Nephron (organoid): ENCODE results near the gene OTC.

Experiments
- H3K27ac Mint-ChIP-seq, 3 experiments: 2 replicates each; pipeline ENCODE4 v1.8.0; 2020; ENCODE audit warnings: mixed read lengths in 3 of 3, mild to moderate bottlenecking in 2 of 3, moderate library complexity in 1 of 3
- H3K27me3 Mint-ChIP-seq: 2 replicates; pipeline ENCODE4 v1.8.0; 2021; ENCODE audit warnings: low read depth, mild to moderate bottlenecking, moderate library complexity, mixed read lengths
- H3K36me3 Mint-ChIP-seq: 2 replicates; pipeline ENCODE4 v1.8.0; 2020; ENCODE audit warnings: low read depth, mixed read lengths
- H3K4me1 Mint-ChIP-seq: 2 replicates; pipeline ENCODE4 v1.8.0; 2020; ENCODE audit warnings: mixed read lengths
- H3K4me3 Mint-ChIP-seq, 3 experiments: 2 replicates each; pipeline ENCODE4 v1.8.0; 2020; ENCODE audit warnings: mild to moderate bottlenecking in 3 of 3, mixed read lengths in 3 of 3, moderate library complexity in 2 of 3
- H3K9me3 Mint-ChIP-seq: 2 replicates; pipeline ENCODE4 v1.8.0; 2020; ENCODE audit warnings: mixed read lengths
- CTCF ChIP-seq, 3 experiments: fragments of 200-600 bp; sonication (generic); IDR thresholded peaks; one replicate each; pipeline ENCODE4 v1.5.0; 2021; ENCODE audit warnings: antibody characterized with exemption in 3 of 3; ENCODE audit not compliant: unreplicated experiment in 3 of 3

The OTC gene

DNA sequence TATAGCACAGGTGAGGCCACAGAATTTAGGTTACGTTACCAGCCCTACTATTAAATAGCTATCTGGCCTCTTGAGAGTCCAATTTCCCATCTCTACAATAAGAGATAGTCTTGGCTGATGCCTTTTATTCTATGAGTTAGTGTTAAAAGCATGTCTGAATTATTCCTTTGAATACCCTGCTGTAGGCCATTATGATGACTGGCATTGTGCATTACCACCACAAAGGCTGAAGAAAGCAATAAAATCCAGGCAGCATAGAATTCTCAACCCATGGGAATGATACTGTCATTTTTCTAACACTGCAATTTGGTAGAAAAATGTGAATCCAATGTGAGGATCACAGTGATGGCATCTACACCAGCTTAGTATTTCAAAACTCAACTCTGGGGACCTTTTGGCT is 51.4 kb downstream of the OTC start:
- no peak for TF ChIP-seq CTCF (IDR thresholded peaks at IDR 0.05; ENCODE audit: unreplicated experiment in 3 of 3)

DNA sequence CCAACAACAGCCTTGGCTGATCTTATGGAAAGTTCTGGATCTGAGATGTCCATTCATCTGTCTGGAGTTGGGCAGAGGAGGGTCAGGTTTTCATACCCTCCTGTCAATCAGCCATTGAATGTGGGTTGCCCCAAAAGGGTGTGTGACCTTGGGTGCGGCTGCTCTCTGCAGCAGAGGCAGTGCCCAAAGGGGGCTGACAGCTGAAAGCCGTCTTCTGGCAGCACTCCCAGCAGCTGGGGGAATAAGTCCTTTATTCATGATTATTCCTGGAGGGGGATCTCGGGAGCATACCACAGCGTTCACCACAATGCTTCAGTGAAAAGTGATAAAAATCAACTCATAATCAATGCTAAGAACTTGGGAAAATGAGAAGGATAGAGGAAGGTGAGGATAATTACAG is 54.7 kb downstream of the OTC start:
- no peak for TF ChIP-seq CTCF (IDR thresholded peaks at IDR 0.05; ENCODE audit: unreplicated experiment in 3 of 3)

More for the DNA sequence above, 51.4 kb downstream of the OTC start:
- Mint-ChIP-seq H3K9me3 (peaks cover 6% of the 10 kb centered on the region), H3K36me3 (no peaks in the 10 kb centered on the region), H3K4me3 (no peak overlapping the region), H3K27ac (no peak overlapping the region), H3K4me1 (peaks cover 42% of the 10 kb centered on the region), H3K27me3 (no peaks in the 10 kb centered on the region)

DNA sequence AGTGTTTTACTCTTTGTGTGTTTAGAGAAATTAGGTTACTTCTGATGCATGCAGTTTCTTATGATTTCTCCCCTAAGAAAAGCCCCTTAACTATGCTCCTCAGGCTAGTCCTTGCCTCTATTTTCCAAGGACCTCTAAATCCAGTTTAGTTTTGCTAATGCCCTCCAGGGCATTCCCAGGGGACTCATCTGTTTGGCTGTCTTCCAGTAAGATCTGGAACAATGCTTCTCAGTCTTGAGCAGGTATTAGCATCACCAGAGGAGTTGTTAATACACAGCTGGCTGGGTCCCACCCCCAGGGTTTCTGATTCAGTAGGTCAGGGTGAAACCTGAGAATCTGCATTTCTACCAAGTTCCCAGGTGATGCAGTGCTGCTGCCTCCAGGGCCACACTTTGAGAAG is 56.9 kb downstream of the OTC start:
- H3K36me3 Mint-ChIP-seq = no peaks in the 10 kb centered on the region
- H3K4me3 Mint-ChIP-seq = no peak overlapping the region
- no peaks in the 10 kb centered on the region for H3K27me3 Mint-ChIP-seq
- H3K27ac Mint-ChIP-seq = no peak overlapping the region
- no peak for TF ChIP-seq CTCF (IDR thresholded peaks at IDR 0.05; ENCODE audit: unreplicated experiment in 3 of 3)
- H3K4me1 Mint-ChIP-seq = peaks cover 35% of the 10 kb centered on the region
- H3K9me3 Mint-ChIP-seq = peaks cover 6% of the 10 kb centered on the region

More for the DNA sequence above, 54.7 kb downstream of the OTC start:
- no peaks in the 10 kb centered on the region for H3K36me3 Mint-ChIP-seq
- peaks cover 36% of the 10 kb centered on the region for H3K4me1 Mint-ChIP-seq
- peaks cover 6% of the 10 kb centered on the region for H3K9me3 Mint-ChIP-seq
- H3K27me3 Mint-ChIP-seq = no peaks in the 10 kb centered on the region
- peak overlapping the region; percentile 0 to 48 (median 21) for H3K27ac Mint-ChIP-seq
- peak overlapping the region in 1 of 3 experiments; percentile 10 for H3K4me3 Mint-ChIP-seq

DNA sequence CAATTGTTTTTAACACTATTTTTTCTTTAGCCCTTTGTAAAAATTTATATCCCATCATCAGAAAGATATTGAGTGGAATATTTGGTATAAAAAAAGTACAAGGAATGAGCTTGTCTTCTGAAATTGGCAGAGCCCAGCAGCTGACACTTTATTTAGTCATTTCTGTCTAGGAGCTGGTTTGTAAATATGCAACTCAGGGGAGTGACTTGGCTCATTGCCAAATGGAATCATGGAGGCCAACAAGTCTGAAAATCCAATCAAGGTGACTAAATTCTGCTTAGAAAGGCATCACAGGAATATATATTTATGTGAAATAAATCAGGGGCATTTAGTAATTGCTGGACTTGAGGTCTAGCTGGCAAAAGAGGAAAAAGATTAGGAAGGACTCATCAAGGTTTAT is 74.4 kb downstream of the OTC start:
- H3K36me3 Mint-ChIP-seq = no peaks in the 10 kb centered on the region
- no peak for TF ChIP-seq CTCF (IDR thresholded peaks at IDR 0.05; ENCODE audit: unreplicated experiment in 3 of 3)
- no peak overlapping the region for H3K4me3 Mint-ChIP-seq
- no peaks in the 10 kb centered on the region for H3K27me3 Mint-ChIP-seq
- H3K4me1 Mint-ChIP-seq = peaks cover 6% of the 10 kb centered on the region
- no peaks in the 10 kb centered on the region for H3K9me3 Mint-ChIP-seq
- peak overlapping the region in 1 of 3 experiments; percentile 17 for H3K27ac Mint-ChIP-seq

GRCh38 chrX:38431525-38431924 is 79.1 kb downstream of the OTC start:
- H3K4me3 Mint-ChIP-seq = no peak overlapping the region
- peak overlapping the region in 1 of 3 experiments; percentile 10 for H3K27ac Mint-ChIP-seq
- TF ChIP-seq CTCF (IDR thresholded peaks at IDR 0.05; ENCODE audit: unreplicated experiment in 3 of 3) = no peak
- H3K36me3 Mint-ChIP-seq = no peaks in the 10 kb centered on the region
- no peaks in the 10 kb centered on the region for H3K27me3 Mint-ChIP-seq
- H3K4me1 Mint-ChIP-seq = peaks cover 9% of the 10 kb centered on the region
- H3K9me3 Mint-ChIP-seq = peaks cover 3% of the 10 kb centered on the region

GRCh38 chrX:38435130-38435529 is 82.7 kb downstream of the OTC start:
- H3K9me3 Mint-ChIP-seq = peaks cover 3% of the 10 kb centered on the region
- no peaks in the 10 kb centered on the region for H3K36me3 Mint-ChIP-seq
- H3K27me3 Mint-ChIP-seq = no peaks in the 10 kb centered on the region
- H3K27ac Mint-ChIP-seq = no peak overlapping the region
- no peak overlapping the region for H3K4me3 Mint-ChIP-seq
- H3K4me1 Mint-ChIP-seq = peaks cover 3% of the 10 kb centered on the region
- no peak for TF ChIP-seq CTCF (IDR thresholded peaks at IDR 0.05; ENCODE audit: unreplicated experiment in 3 of 3)
